ENCODE results near the gene C8G.

DNA sequence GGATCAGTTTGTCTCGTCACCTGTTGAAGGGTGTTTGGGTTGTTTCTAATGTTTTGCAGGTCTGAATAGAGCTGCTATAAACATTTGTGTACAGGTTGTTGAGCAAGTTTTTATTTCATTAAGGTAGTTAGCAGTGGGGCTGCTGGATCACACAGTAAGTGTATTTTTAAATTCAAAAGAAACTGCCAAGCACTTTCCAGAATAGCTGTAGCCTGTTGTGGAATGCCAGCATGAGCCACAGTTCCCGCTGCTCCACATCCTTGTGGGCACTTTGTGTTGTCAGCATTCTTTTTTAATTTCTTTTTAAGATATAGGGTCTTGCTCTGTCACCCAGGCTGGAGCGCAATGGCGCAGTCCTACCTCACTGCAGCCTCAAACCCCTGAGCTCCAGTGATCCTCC is 15.0 kb upstream of the C8G start:
- no peak for TF ChIP-seq CTCF (IDR thresholded peaks at IDR 0.05)
- TF ChIP-seq POLR2A (IDR thresholded peaks at IDR 0.05): no peak

All from prostate gland (tissue), 2 donors.